ENCODE results near the gene TUBGCP2. TPM values are rescaled to one million over a fixed set of nuclear protein-coding genes. Genes with fewer than 3 reads are reported as not detected.
A peak's percentile ranks its signal among the peaks of the same experiment; 100 is the strongest.

The TUBGCP2 gene
- total and polyA plus RNA-seq, 12 donors: 31.5 to 77.6 (median 37.3) TPM

- whole genome bisulfite sequencing, 2 donors: 95% methylated on average over 10 of the region's 10 CpGs
- no peaks in the 10 kb centered on the region for H3K27me3 ChIP-seq
- ATAC-seq: peak in 2 of 8 donors; percentile 7 to 16
- no peak for DNase-seq
- H3K27ac ChIP-seq: peak overlapping the region in 1 of 10 donors; percentile 72
- peaks cover 0 to 22% (median 0%) of the 10 kb centered on the region in 9 donors for H3K4me1 ChIP-seq
- peaks cover 2 to 90% (median 80%) of the 10 kb centered on the region in 9 donors for H3K36me3 ChIP-seq
- TF ChIP-seq CTCF (IDR thresholded peaks at IDR 0.05): no peak
- no peak overlapping the region for H3K4me3 ChIP-seq
- no peaks in the 10 kb centered on the region for H3K9me3 ChIP-seq
- intact Hi-C loops (cut with DNase I): no loop called here
These were observed 14.9 kb downstream of the TUBGCP2 start for GRCh38 chr10:133293810-133294119.

GRCh38 chr10:133292919-133293809, 15.5 kb downstream of the TUBGCP2 start:
- ATAC-seq: peak in 4 of 8 donors; percentile 13 to 30 (median 24)
- Histone ChIP-seq H3K27me3 (no peaks in the 10 kb centered on the region), H3K4me3 (no peak overlapping the region), H3K36me3 (peaks cover 5 to 90% (median 80%) of the 10 kb centered on the region in 9 donors), H3K9me3 (no peaks in the 10 kb centered on the region), H3K27ac (peak overlapping the region in 1 of 10 donors; percentile 72), H3K4me1 (peaks cover 0 to 22% (median 0%) of the 10 kb centered on the region in 9 donors)
- DNase-seq: no peak
- TF ChIP-seq CTCF (IDR thresholded peaks at IDR 0.05): no peak
- 94 to 96% methylated on average over 38 of the region's 38 CpGs for WGBS, 2 donors
- intact Hi-C loops (cut with DNase I): no loop called here

- Histone ChIP-seq H3K36me3 (peaks cover 9 to 90% (median 80%) of the 10 kb centered on the region in 9 donors), H3K4me1 (peaks cover 0 to 17% (median 0%) of the 10 kb centered on the region in 9 donors), H3K4me3 (no peak overlapping the region), H3K9me3 (no peaks in the 10 kb centered on the region), H3K27me3 (no peaks in the 10 kb centered on the region), H3K27ac (no peak overlapping the region)
- intact Hi-C loops (cut with DNase I): no loop called here
- TF ChIP-seq CTCF (IDR thresholded peaks at IDR 0.05): no peak
- DNase-seq (no peak), ATAC-seq (no peak)
- WGBS, 2 donors: 95 to 97% methylated on average over 24 of the region's 24 CpGs
These were observed 18.9 kb downstream of the TUBGCP2 start for GRCh38 chr10:133289761-133290160.

- peaks cover 0 to 5% (median 0%) of the 10 kb centered on the region in 9 donors for H3K4me1 ChIP-seq
- no peaks in the 10 kb centered on the region for H3K27me3 ChIP-seq
- DNase-seq: no peak
- H3K36me3 ChIP-seq: peaks cover 13 to 90% (median 83%) of the 10 kb centered on the region in 9 donors
- TF ChIP-seq CTCF (IDR thresholded peaks at IDR 0.05): no peak
- no peak overlapping the region for H3K27ac ChIP-seq
- no peaks in the 10 kb centered on the region for H3K9me3 ChIP-seq
- WGBS, 2 donors: 95% methylated on average over 46 of the region's 46 CpGs
- peak in 1 of 8 donors; percentile 49 for ATAC-seq
- H3K4me3 ChIP-seq: no peak overlapping the region
- intact Hi-C loops (cut with DNase I): no loop called here
These were observed 20.7 kb downstream of the TUBGCP2 start for GRCh38 chr10:133287832-133288500.
